ENCODE measurements around the gene RND2.

DNA sequence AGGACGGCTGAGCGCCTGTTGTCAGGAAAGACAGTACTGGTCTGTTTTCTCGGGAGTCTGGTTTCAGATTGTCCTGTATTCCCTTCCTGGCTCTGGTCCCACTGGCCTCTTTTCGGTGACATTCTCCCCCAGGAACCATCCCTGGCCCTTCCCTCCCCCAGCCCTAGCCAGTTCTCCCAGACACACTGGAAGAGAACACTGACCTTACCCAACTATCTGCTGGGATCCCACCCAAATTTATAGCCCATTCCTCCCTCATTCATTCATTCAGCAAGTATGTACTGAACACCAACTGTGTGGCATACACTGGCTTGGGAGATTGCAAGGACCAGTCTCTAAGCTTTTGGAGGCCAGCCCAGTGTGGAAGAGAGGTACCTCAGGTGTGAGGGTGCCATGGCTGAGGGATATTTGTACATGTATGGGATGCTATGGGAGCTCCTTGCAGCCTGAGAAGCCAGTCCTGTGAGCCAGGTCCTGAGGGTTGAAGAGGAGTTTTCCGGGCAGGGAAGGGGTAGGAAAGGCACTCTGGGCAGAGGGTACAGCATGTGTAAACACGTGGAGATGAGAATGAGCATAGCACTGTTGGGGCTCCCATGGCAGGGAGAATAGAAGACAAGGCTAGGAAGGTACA, 5.2 kb downstream of the RND2 start:
- TF ChIP-seq, protein P1, sequence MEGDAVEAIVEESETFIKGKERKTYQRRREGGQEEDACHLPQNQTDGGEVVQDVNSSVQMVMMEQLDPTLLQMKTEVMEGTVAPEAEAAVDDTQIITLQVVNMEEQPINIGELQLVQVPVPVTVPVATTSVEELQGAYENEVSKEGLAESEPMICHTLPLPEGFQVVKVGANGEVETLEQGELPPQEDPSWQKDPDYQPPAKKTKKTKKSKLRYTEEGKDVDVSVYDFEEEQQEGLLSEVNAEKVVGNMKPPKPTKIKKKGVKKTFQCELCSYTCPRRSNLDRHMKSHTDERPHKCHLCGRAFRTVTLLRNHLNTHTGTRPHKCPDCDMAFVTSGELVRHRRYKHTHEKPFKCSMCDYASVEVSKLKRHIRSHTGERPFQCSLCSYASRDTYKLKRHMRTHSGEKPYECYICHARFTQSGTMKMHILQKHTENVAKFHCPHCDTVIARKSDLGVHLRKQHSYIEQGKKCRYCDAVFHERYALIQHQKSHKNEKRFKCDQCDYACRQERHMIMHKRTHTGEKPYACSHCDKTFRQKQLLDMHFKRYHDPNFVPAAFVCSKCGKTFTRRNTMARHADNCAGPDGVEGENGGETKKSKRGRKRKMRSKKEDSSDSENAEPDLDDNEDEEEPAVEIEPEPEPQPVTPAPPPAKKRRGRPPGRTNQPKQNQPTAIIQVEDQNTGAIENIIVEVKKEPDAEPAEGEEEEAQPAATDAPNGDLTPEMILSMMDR (conservative IDR thresholded peaks at IDR 0.05 in 1 of 2, IDR thresholded peaks at IDR 0.05 in 1 of 2; ENCODE audit: extremely low read depth in 1 of 2, insufficient read depth in 1 of 2, low read depth in 1 of 2, low read length in 2 of 2): no peak
- no peak for TF ChIP-seq EZH2 (IDR thresholded peaks at IDR 0.05; ENCODE audit: borderline replicate concordance, low read length)

All from mammary epithelial cell (primary cell).